Caco-2 (cell line): Measurements from ENCODE around the gene CAPN2. TPM values are rescaled to one million over a fixed set of nuclear protein-coding genes. Genes with fewer than 3 reads are reported as not detected.

Experiments used
- BruUV-seq: library from RNA; stranded (reverse); fragments of 400-500 nt; replicated peaks from 2 replicates; lab custom pipeline; 2021; lab: Mats Ljungman, UMichigan
- CTCF ChIA-PET: fragments of 300-600 bp; sonication (Branson Sonifier 250); formaldehyde crosslinking; loops from one replicate; lab custom pipeline; 2022; ENCODE audit warnings: antibody characterized with exemption; lab: Charles Lee
- POLR2A ChIA-PET: fragments of 300-600 bp; sonication (Branson Sonifier 250); formaldehyde crosslinking; loops from one replicate; lab custom pipeline; 2022; ENCODE audit warnings: antibody characterized with exemption; lab: Charles Lee
- DNase-seq, 2 experiments: peaks; one replicate each; pipeline versions ENCODE4 v3.0.0 to v3.0.0-alpha.2; 2020 to 2022
- H3K27me3 ChIP-seq: replicated peaks from 2 replicates; pipeline ENCODE4 v1.6.0; 2011; ENCODE audit warnings: low read length; ENCODE audit not compliant: control insufficient read depth, insufficient read depth
- H3K36me3 ChIP-seq: 2 replicates; pipeline ENCODE4 v1.5.1; 2011; ENCODE audit warnings: low read length; ENCODE audit not compliant: control insufficient read depth, insufficient read depth
- H3K4me1 ChIP-seq: fragments of 250-450 bp; sonication (Bioruptor Pico); 2 replicates; pipeline ENCODE4 v1.5.1; 2020; ENCODE audit warnings: mild to moderate bottlenecking
- H3K4me3 ChIP-seq: 2 replicates; pipeline ENCODE4 v1.5.1; 2011; ENCODE audit warnings: low read depth, mild to moderate bottlenecking, control low read depth, low read length
- H3K9me3 ChIP-seq: fragments of 250-450 bp; sonication (Bioruptor Pico); 2 replicates; pipeline ENCODE4 v1.5.1; 2020; ENCODE audit warnings: mild to moderate bottlenecking, moderate library complexity
- H3K27ac Mint-ChIP-seq: one replicate; pipeline ENCODE4 v1.8.0; 2022; ENCODE audit warnings: mixed read lengths; ENCODE audit not compliant: unreplicated experiment
- H3K27me3 Mint-ChIP-seq: one replicate; pipeline ENCODE4 v1.8.0; 2022; ENCODE audit warnings: mixed read lengths; ENCODE audit not compliant: insufficient read depth, unreplicated experiment
- H3K36me3 Mint-ChIP-seq: one replicate; pipeline ENCODE4 v1.8.0; 2022; ENCODE audit warnings: mild to moderate bottlenecking, mixed read lengths; ENCODE audit not compliant: insufficient read depth, unreplicated experiment
- H3K4me1 Mint-ChIP-seq: one replicate; pipeline ENCODE4 v1.8.0; 2022; ENCODE audit warnings: low read depth, mixed read lengths; ENCODE audit not compliant: unreplicated experiment
- H3K4me3 Mint-ChIP-seq: one replicate; pipeline ENCODE4 v1.8.0; 2022; ENCODE audit warnings: mild to moderate bottlenecking, moderate library complexity, mixed read lengths; ENCODE audit not compliant: unreplicated experiment
- H3K9me3 Mint-ChIP-seq: one replicate; pipeline ENCODE4 v1.8.0; 2022; ENCODE audit warnings: mixed read lengths; ENCODE audit not compliant: unreplicated experiment
- CTCF ChIP-seq, 2 experiments: fragments of 200-600 bp in 1 of 2; IDR thresholded peaks; 1 replicate in 1 of 2; 2 replicates in 1 of 2; pipeline versions ENCODE4 v1.5.1 to v1.8.0; 2011 to 2022; ENCODE audit warnings: antibody characterized with exemption in 1 of 2, control low read depth in 1 of 2, inconsistent platforms in 1 of 2, low read depth in 1 of 2, low read length in 1 of 2, mild to moderate bottlenecking in 1 of 2, moderate library complexity in 1 of 2; ENCODE audit not compliant: insufficient read depth in 1 of 2, severe bottlenecking in 1 of 2, unreplicated experiment in 1 of 2
- intact Hi-C: fragments of 100-400 bp; cut with micrococcal nuclease; formaldehyde crosslinking; loops from one replicate; pipeline ENCODE4 v1.10.0; 2022; ENCODE audit not compliant: unreplicated experiment
- total RNA-seq: library from RNA; stranded (reverse); gene quantifications from 2 replicates; pipeline ENCODE4 v1.2.3, GENCODE V29; 2022

The CAPN2 gene
- total RNA-seq, 1 experiment from 2014 or later = 157 TPM

GRCh38 chr1:223665592-223666312, 46.6 kb upstream of the CAPN2 start, which contains the start of gene CAPN8:
CAPN8 (minus strand) TSS chr1:223665701; CDS start chr1:223665646, 55 bp downstream.
- peaks cover 17% of the 10 kb centered on the region; the same call in 1 of the 2 replicates for H3K4me1 ChIP-seq
- no peak for TF ChIP-seq CTCF (IDR thresholded peaks at IDR 0.05; ENCODE audit: insufficient read depth in 1 of 2, low read depth in 1 of 2, low read length in 1 of 2, severe bottlenecking in 1 of 2, unreplicated experiment in 1 of 2)
- Mint-ChIP-seq H3K9me3 (no peaks in the 10 kb centered on the region), H3K4me1 (peaks cover 11% of the 10 kb centered on the region), H3K27ac (peak within 1 kb of the TSS; percentile 67), H3K27me3 (no peaks in the 10 kb centered on the region), H3K36me3 (no peaks in the 10 kb centered on the region), H3K4me3 (no peak within 1 kb of the TSS)
- no peaks in the 10 kb centered on the region for H3K36me3 ChIP-seq
- intact Hi-C loops = no loop called here
- peak within 1 kb of the TSS; percentile 18 for H3K4me3 ChIP-seq
- BruUV-seq = no TSS peak
- peak; percentile 55 to 64 for DNase-seq
- ChIA-PET CTCF (no interaction called here), POLR2A (no interaction called here)
- no peaks in the 10 kb centered on the region for H3K27me3 ChIP-seq
- no peaks in the 10 kb centered on the region for H3K9me3 ChIP-seq

GRCh38 chr1:223667484-223668182, 44.7 kb upstream of the CAPN2 start:
- Mint-ChIP-seq H3K4me3 (no peak overlapping the region), H3K9me3 (peaks cover 18% of the 10 kb centered on the region)
- peaks cover 17% of the 10 kb centered on the region; the same call in 1 of the 2 replicates for H3K4me1 ChIP-seq

More at GRCh38 chr1:223667484-223668182, 44.7 kb upstream of the CAPN2 start:
- DNase-seq = no peak
- Histone ChIP-seq H3K4me3 (no peak overlapping the region), H3K27me3 (no peaks in the 10 kb centered on the region), H3K36me3 (no peaks in the 10 kb centered on the region), H3K9me3 (no peaks in the 10 kb centered on the region; the same call in 1 of the 2 replicates)
- ChIA-PET CTCF (interaction anchor here (0.7 to 1.1 kb wide), 2 partner anchors 16 to 92 kb away, joined by 5 read pairs; no protein-coding TSS in a partner anchor), POLR2A (no interaction called here)
- Mint-ChIP-seq H3K27ac (peak overlapping the region; percentile 0), H3K36me3 (no peaks in the 10 kb centered on the region), H3K4me1 (peaks cover 11% of the 10 kb centered on the region), H3K27me3 (no peaks in the 10 kb centered on the region)
- TF ChIP-seq CTCF (IDR thresholded peaks at IDR 0.05; ENCODE audit: insufficient read depth in 1 of 2, low read depth in 1 of 2, low read length in 1 of 2, severe bottlenecking in 1 of 2, unreplicated experiment in 1 of 2) = no peak
- intact Hi-C loops = no loop called here
- no TSS peak for BruUV-seq
